ENCODE results near the gene NDUFV3.
"Not testable (repeated sequence)": the region's sequence is repeated elsewhere in the genome, so short reads cannot be mapped to it uniquely, and the experiment has no call there.

Gene NDUFV3

GRCh38 chr21:42868196-42868595, 24.9 kb upstream of the NDUFV3 start:
- Histone ChIP-seq H3K4me1 (ENCODE audit: control insufficient read depth, insufficient read depth, low read length) (no peaks in the 10 kb centered on the region), H3K9me3 (ENCODE audit: control insufficient read depth, insufficient read depth, low read depth, low read length) (no peaks in the 10 kb centered on the region), H3K27ac (ENCODE audit: low read depth, low read length) (no peak overlapping the region), H3K9ac (ENCODE audit: low read length) (no peak overlapping the region), H3K4me3 (ENCODE audit: low read depth, low read length) (no peak overlapping the region), H3K27me3 (ENCODE audit: control insufficient read depth, insufficient read depth, low read length) (no peaks in the 10 kb centered on the region), H3K36me3 (ENCODE audit: control insufficient read depth, insufficient read depth, low read length) (peaks cover 93% of the 10 kb centered on the region)

GRCh38 chr21:42873096-42873495, 20.0 kb upstream of the NDUFV3 start:
- Histone ChIP-seq H3K27ac (ENCODE audit: low read depth, low read length) (no peak overlapping the region), H3K9me3 (ENCODE audit: control insufficient read depth, insufficient read depth, low read depth, low read length) (no peaks in the 10 kb centered on the region), H3K9ac (ENCODE audit: low read length) (no peak overlapping the region), H3K4me1 (ENCODE audit: control insufficient read depth, insufficient read depth, low read length) (no peaks in the 10 kb centered on the region), H3K36me3 (ENCODE audit: control insufficient read depth, insufficient read depth, low read length) (peaks cover 86% of the 10 kb centered on the region), H3K27me3 (ENCODE audit: control insufficient read depth, insufficient read depth, low read length) (no peaks in the 10 kb centered on the region), H3K4me3 (ENCODE audit: low read depth, low read length) (no peak overlapping the region)

- not testable (repeated sequence) for H3K4me3 ChIP-seq (ENCODE audit: low read depth, low read length)
- H3K36me3 ChIP-seq (ENCODE audit: control insufficient read depth, insufficient read depth, low read length) = peaks cover 60% of the 10 kb centered on the region
Observed at GRCh38 chr21:42875811-42876210, 17.3 kb upstream of the NDUFV3 start.

GRCh38 chr21:42878678-42878992, 14.5 kb upstream of the NDUFV3 start:
- H3K9me3 ChIP-seq (ENCODE audit: control insufficient read depth, insufficient read depth, low read depth, low read length) = no peaks in the 10 kb centered on the region
- peak overlapping the region; percentile 93 for H3K27ac ChIP-seq (ENCODE audit: low read depth, low read length)
- H3K4me3 ChIP-seq (ENCODE audit: low read depth, low read length) = peak overlapping the region; percentile 76
- peaks cover 32% of the 10 kb centered on the region for H3K36me3 ChIP-seq (ENCODE audit: control insufficient read depth, insufficient read depth, low read length)
- no peaks in the 10 kb centered on the region for H3K27me3 ChIP-seq (ENCODE audit: control insufficient read depth, insufficient read depth, low read length)
- peak overlapping the region; percentile 98 for H3K9ac ChIP-seq (ENCODE audit: low read length)
- H3K4me1 ChIP-seq (ENCODE audit: control insufficient read depth, insufficient read depth, low read length) = no peaks in the 10 kb centered on the region

More at GRCh38 chr21:42875811-42876210, 17.3 kb upstream of the NDUFV3 start:
- H3K9me3 ChIP-seq (ENCODE audit: control insufficient read depth, insufficient read depth, low read depth, low read length); H3K27me3 ChIP-seq (ENCODE audit: control insufficient read depth, insufficient read depth, low read length); H3K27ac ChIP-seq (ENCODE audit: low read depth, low read length); H3K4me1 ChIP-seq (ENCODE audit: control insufficient read depth, insufficient read depth, low read length); H3K9ac ChIP-seq (ENCODE audit: low read length): not testable (repeated sequence)

DNA sequence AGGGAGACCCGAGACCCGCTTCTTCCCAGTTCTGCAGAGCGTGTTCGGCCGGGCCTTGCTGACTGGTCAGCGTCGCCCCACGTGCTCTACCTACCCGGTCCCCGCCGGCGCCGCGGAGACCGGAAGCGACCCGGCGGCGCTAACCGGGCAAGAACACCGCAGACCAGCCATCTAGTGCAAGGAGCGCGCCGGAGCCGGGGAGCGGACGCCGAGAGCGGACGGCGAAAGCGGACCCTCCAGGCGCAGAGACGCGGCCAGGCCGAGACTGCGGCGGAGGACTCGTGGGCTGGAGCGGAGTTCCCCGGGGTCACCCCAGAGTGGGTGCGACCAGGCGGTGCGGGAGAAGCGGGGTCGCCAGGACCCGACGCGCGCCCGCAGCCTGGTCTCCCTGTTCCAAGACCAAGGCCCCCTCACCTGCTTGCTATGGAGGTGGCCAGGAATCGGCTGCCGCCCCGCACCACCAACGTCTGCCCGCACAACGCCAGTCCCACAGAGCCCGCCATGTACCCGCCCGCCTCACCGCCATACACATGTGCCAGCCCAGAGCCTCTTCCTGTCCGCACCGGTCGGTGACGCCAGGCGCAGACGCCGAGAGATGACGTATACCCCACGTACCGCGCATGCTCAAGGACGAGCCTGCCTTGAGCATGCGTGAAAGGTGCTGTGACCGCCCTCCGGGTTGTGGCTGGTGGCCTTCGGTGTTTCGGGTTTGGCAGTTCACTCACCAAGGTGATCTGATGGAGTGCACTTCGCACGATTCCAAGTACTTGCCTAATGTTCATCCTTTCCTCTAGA, 13.9 kb upstream of the NDUFV3 start, which contains the start of gene WDR4:
TSS of gene WDR4 (minus strand) at position 547 of the 795 bp plus-strand sequence. CDS start at position 503, 44 bp downstream.
- H3K4me1 ChIP-seq (ENCODE audit: control insufficient read depth, insufficient read depth, low read length) = no peaks in the 10 kb centered on the region
- H3K27ac ChIP-seq (ENCODE audit: low read depth, low read length) = peak within 1 kb of the TSS; percentile 93
- H3K9ac ChIP-seq (ENCODE audit: low read length) = peak within 1 kb of the TSS; percentile 98
- peaks cover 26% of the 10 kb centered on the region for H3K36me3 ChIP-seq (ENCODE audit: control insufficient read depth, insufficient read depth, low read length)
- no peaks in the 10 kb centered on the region; the same call in 1 of the 2 replicates for H3K9me3 ChIP-seq (ENCODE audit: control insufficient read depth, insufficient read depth, low read depth, low read length)
- H3K27me3 ChIP-seq (ENCODE audit: control insufficient read depth, insufficient read depth, low read length) = no peaks in the 10 kb centered on the region
- H3K4me3 ChIP-seq (ENCODE audit: low read depth, low read length) = peak within 1 kb of the TSS; percentile 76

DNA sequence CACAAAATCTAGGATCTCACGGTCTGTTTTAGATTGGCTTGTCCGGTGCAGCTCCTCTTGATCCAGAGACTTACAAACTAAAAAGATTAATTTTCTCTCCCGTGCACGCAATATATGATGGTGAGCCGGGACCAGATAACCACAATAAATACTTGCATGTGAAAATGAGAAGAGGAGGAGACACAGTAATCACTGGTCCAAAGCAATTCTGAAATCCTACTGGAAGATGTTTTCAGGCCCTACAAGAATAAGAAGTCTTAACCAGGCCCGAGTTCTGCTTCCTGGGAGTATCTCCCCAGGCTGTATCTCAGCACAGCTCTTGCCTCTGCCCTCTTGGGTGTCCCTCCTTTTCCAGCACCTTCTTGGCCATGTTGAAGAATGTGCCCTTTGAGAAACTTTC, 12.8 kb upstream of the NDUFV3 start:
- Histone ChIP-seq H3K27ac (ENCODE audit: low read depth, low read length) (no peak overlapping the region), H3K4me1 (ENCODE audit: control insufficient read depth, insufficient read depth, low read length) (no peaks in the 10 kb centered on the region), H3K27me3 (ENCODE audit: control insufficient read depth, insufficient read depth, low read length) (no peaks in the 10 kb centered on the region), H3K36me3 (ENCODE audit: control insufficient read depth, insufficient read depth, low read length) (peaks cover 15% of the 10 kb centered on the region), H3K9ac (ENCODE audit: low read length) (peak overlapping the region; percentile 98), H3K9me3 (ENCODE audit: control insufficient read depth, insufficient read depth, low read depth, low read length) (no peaks in the 10 kb centered on the region; the same call in 1 of the 2 replicates), H3K4me3 (ENCODE audit: low read depth, low read length) (peak overlapping the region; percentile 76)

GRCh38 chr21:42883921-42884320, 9.2 kb upstream of the NDUFV3 start:
- Histone ChIP-seq H3K27me3 (ENCODE audit: control insufficient read depth, insufficient read depth, low read length) (no peaks in the 10 kb centered on the region), H3K9me3 (ENCODE audit: control insufficient read depth, insufficient read depth, low read depth, low read length) (no peaks in the 10 kb centered on the region; the same call in 1 of the 2 replicates), H3K36me3 (ENCODE audit: control insufficient read depth, insufficient read depth, low read length) (no peaks in the 10 kb centered on the region), H3K4me1 (ENCODE audit: control insufficient read depth, insufficient read depth, low read length) (peaks cover 4% of the 10 kb centered on the region; the same call in 1 of the 2 replicates), H3K9ac (ENCODE audit: low read length) (no peak overlapping the region), H3K27ac (ENCODE audit: low read depth, low read length) (no peak overlapping the region), H3K4me3 (ENCODE audit: low read depth, low read length) (no peak overlapping the region)

- Histone ChIP-seq H3K27me3 (ENCODE audit: control insufficient read depth, insufficient read depth, low read length) (no peaks in the 10 kb centered on the region), H3K9ac (ENCODE audit: low read length) (no peak overlapping the region), H3K4me1 (ENCODE audit: control insufficient read depth, insufficient read depth, low read length) (peaks cover 5% of the 10 kb centered on the region), H3K36me3 (ENCODE audit: control insufficient read depth, insufficient read depth, low read length) (no peaks in the 10 kb centered on the region), H3K27ac (ENCODE audit: low read depth, low read length) (no peak overlapping the region), H3K4me3 (ENCODE audit: low read depth, low read length) (no peak overlapping the region), H3K9me3 (ENCODE audit: control insufficient read depth, insufficient read depth, low read depth, low read length) (no peaks in the 10 kb centered on the region; the same call in 1 of the 2 replicates)
Observed at GRCh38 chr21:42887326-42887725, 5.8 kb upstream of the NDUFV3 start.

GRCh38 chr21:42892582-42892930, 553 bp upstream of the NDUFV3 start:
- peaks cover 16% of the 10 kb centered on the region for H3K36me3 ChIP-seq (ENCODE audit: control insufficient read depth, insufficient read depth, low read length)
- H3K4me1 ChIP-seq (ENCODE audit: control insufficient read depth, insufficient read depth, low read length) = peaks cover 5% of the 10 kb centered on the region
- peak overlapping the region; percentile 88 for H3K4me3 ChIP-seq (ENCODE audit: low read depth, low read length)
- no peaks in the 10 kb centered on the region for H3K27me3 ChIP-seq (ENCODE audit: control insufficient read depth, insufficient read depth, low read length)
- H3K27ac ChIP-seq (ENCODE audit: low read depth, low read length) = peak overlapping the region; percentile 86
- H3K9ac ChIP-seq (ENCODE audit: low read length) = peak overlapping the region; percentile 90
- H3K9me3 ChIP-seq (ENCODE audit: control insufficient read depth, insufficient read depth, low read depth, low read length) = no peaks in the 10 kb centered on the region

- Histone ChIP-seq H3K27me3 (ENCODE audit: control insufficient read depth, insufficient read depth, low read length) (no peaks in the 10 kb centered on the region), H3K9me3 (ENCODE audit: control insufficient read depth, insufficient read depth, low read depth, low read length) (no peaks in the 10 kb centered on the region), H3K4me3 (ENCODE audit: low read depth, low read length) (no peak overlapping the region), H3K4me1 (ENCODE audit: control insufficient read depth, insufficient read depth, low read length) (no peaks in the 10 kb centered on the region), H3K9ac (ENCODE audit: low read length) (no peak overlapping the region), H3K27ac (ENCODE audit: low read depth, low read length) (no peak overlapping the region), H3K36me3 (ENCODE audit: control insufficient read depth, insufficient read depth, low read length) (peaks cover 74% of the 10 kb centered on the region)
Observed at GRCh38 chr21:42900446-42900845, 7.3 kb downstream of the NDUFV3 start.

DNA sequence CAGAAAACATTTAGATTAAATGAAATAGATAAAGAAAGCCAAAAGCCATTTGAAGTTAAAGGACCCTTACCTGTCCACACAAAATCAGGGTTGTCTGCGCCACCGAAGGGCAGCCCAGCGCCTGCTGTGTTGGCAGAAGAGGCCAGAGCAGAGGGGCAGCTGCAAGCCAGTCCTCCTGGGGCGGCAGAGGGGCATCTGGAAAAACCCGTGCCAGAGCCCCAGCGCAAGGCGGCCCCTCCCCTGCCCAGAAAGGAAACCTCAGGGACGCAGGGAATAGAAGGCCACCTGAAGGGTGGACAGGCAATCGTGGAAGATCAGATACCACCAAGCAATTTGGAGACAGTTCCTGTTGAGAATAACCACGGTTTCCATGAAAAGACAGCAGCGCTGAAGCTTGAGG, 10.7 kb downstream of the NDUFV3 start:
- peak overlapping the region; percentile 11; the same call in 1 of the 2 replicates for H3K27ac ChIP-seq (ENCODE audit: low read depth, low read length)
- no peak overlapping the region for H3K9ac ChIP-seq (ENCODE audit: low read length)
- H3K4me1 ChIP-seq (ENCODE audit: control insufficient read depth, insufficient read depth, low read length) = no peaks in the 10 kb centered on the region
- peaks cover 86% of the 10 kb centered on the region for H3K36me3 ChIP-seq (ENCODE audit: control insufficient read depth, insufficient read depth, low read length)
- H3K4me3 ChIP-seq (ENCODE audit: low read depth, low read length) = no peak overlapping the region
- H3K27me3 ChIP-seq (ENCODE audit: control insufficient read depth, insufficient read depth, low read length) = no peaks in the 10 kb centered on the region
- H3K9me3 ChIP-seq (ENCODE audit: control insufficient read depth, insufficient read depth, low read depth, low read length) = no peaks in the 10 kb centered on the region

All from HUES6 (cell line).